SU-DHL-6 (cell line): ENCODE data around the gene TTC39B.

Experiments used
- H2AFZ ChIP-seq: fragments of 200-600 bp; sonication (generic); 2 replicates; pipeline ENCODE4 v1.6.1; 2014; ENCODE audit warnings: low read depth, mild to moderate bottlenecking, moderate library complexity, mixed read lengths, antibody characterized with exemption, low read length; ENCODE audit not compliant: severe bottlenecking
- H3F3A ChIP-seq: fragments of 200-600 bp; shearing (Covaris generic); 2 replicates; pipeline ENCODE4 v1.6.0; 2016; ENCODE audit warnings: antibody characterized with exemption, mild to moderate bottlenecking; ENCODE audit not compliant: insufficient read depth
- H3K27ac ChIP-seq: fragments of 200-600 bp; sonication (generic); 2 replicates; pipeline ENCODE4 v1.5.1; 2016; ENCODE audit warnings: low read depth, mild to moderate bottlenecking, low read length, moderate library complexity, mixed read lengths
- H3K27me3 ChIP-seq: fragments of 200-600 bp; sonication (generic), shearing (Covaris generic); 2 replicates; pipeline ENCODE4 v1.6.0; 2014; ENCODE audit warnings: mild to moderate bottlenecking, low read length
- H3K36me3 ChIP-seq: fragments of 200-600 bp; sonication (generic); 2 replicates; pipeline ENCODE4 v1.6.1; 2014; ENCODE audit warnings: mild to moderate bottlenecking, low read length, mixed read lengths
- H3K4me2 ChIP-seq: fragments of 300-600, 200-600 bp; shearing (Covaris generic), sonication (generic); 2 replicates; pipeline ENCODE4 v1.6.0; 2014; ENCODE audit warnings: low read length, low read depth, mild to moderate bottlenecking; ENCODE audit not compliant: poor library complexity, severe bottlenecking
- H3K4me3 ChIP-seq: fragments of 200-600 bp; sonication (generic); 2 replicates; pipeline ENCODE4 v1.5.1; 2014; ENCODE audit warnings: antibody characterized with exemption, low read length, mild to moderate bottlenecking, mixed read lengths; ENCODE audit not compliant: insufficient read depth, poor library complexity, severe bottlenecking
- H3K79me2 ChIP-seq: fragments of 200-600 bp; sonication (generic); 2 replicates; pipeline ENCODE4 v1.6.1; 2014; ENCODE audit warnings: mild to moderate bottlenecking, low read length, moderate library complexity; ENCODE audit not compliant: insufficient read depth
- H3K9ac ChIP-seq: fragments of 200-600 bp; sonication (generic); 2 replicates; pipeline ENCODE4 v1.7.0; 2014; ENCODE audit warnings: mild to moderate bottlenecking, low read length
- H3K9me2 ChIP-seq: fragments of 200-600 bp; sonication (generic); replicated peaks from 2 replicates; pipeline ENCODE4 v1.6.1; 2014; ENCODE audit warnings: low read length; ENCODE audit not compliant: insufficient read depth
- H3K9me3 ChIP-seq: fragments of 200-600 bp; sonication (generic); 2 replicates; pipeline ENCODE4 v1.6.1; 2014; ENCODE audit warnings: low read length, mixed read lengths; ENCODE audit not compliant: insufficient read depth
- H4K20me1 ChIP-seq: fragments of 200-600 bp; sonication (generic); 2 replicates; pipeline ENCODE4 v1.6.1; 2014; ENCODE audit warnings: low read depth, mild to moderate bottlenecking, antibody characterized with exemption, low read length, moderate library complexity, mixed read lengths
- CTCF ChIP-seq: fragments of 200-600 bp; sonication (generic); IDR thresholded peaks from one replicate; pipeline ENCODE4 v1.5.1; 2017; ENCODE audit warnings: antibody characterized with exemption, mild to moderate bottlenecking, low read length, moderate library complexity; ENCODE audit not compliant: insufficient read depth, poor library complexity, severe bottlenecking
- EZH2phosphoT487 ChIP-seq: fragments of 200-600 bp; sonication (generic), shearing (Covaris generic); conservative IDR thresholded peaks from 2 replicates; pipeline ENCODE4 v1.6.1; 2018; ENCODE audit warnings: mild to moderate bottlenecking, antibody characterized with exemption, low read length, moderate library complexity, mixed read lengths

Gene TTC39B

GRCh38 chr9:15157381-15157780 is 149.6 kb downstream of the TTC39B start:
- no peak overlapping the region for H2AFZ ChIP-seq
- no peaks in the 10 kb centered on the region for H3F3A ChIP-seq
- H3K9me3 ChIP-seq = no peaks in the 10 kb centered on the region
- no peak overlapping the region for H3K4me2 ChIP-seq
- no peaks in the 10 kb centered on the region for H3K27me3 ChIP-seq
- no peaks in the 10 kb centered on the region for H4K20me1 ChIP-seq
- H3K36me3 ChIP-seq = no peaks in the 10 kb centered on the region
- TF ChIP-seq EZH2phosphoT487 (no peak), CTCF (no peak)
- H3K27ac ChIP-seq = no peak overlapping the region
- no peak overlapping the region for H3K4me3 ChIP-seq
- H3K9ac ChIP-seq = no peak overlapping the region
- no peaks in the 10 kb centered on the region for H3K79me2 ChIP-seq
- H3K9me2 ChIP-seq = no peaks in the 10 kb centered on the region

GRCh38 chr9:15156241-15156640 is 150.8 kb downstream of the TTC39B start:
- H3K79me2 ChIP-seq = no peaks in the 10 kb centered on the region
- no peaks in the 10 kb centered on the region for H3K27me3 ChIP-seq
- H3K36me3 ChIP-seq = no peaks in the 10 kb centered on the region
- no peak overlapping the region for H2AFZ ChIP-seq
- no peak overlapping the region for H3K27ac ChIP-seq
- no peaks in the 10 kb centered on the region for H4K20me1 ChIP-seq
- no peaks in the 10 kb centered on the region for H3K9me3 ChIP-seq
- H3K9ac ChIP-seq = no peak overlapping the region
- H3K9me2 ChIP-seq = no peaks in the 10 kb centered on the region
- H3F3A ChIP-seq = no peaks in the 10 kb centered on the region
- no peak overlapping the region for H3K4me2 ChIP-seq
- TF ChIP-seq EZH2phosphoT487 (no peak), CTCF (no peak)
- H3K4me3 ChIP-seq = no peak overlapping the region

- Histone ChIP-seq H3F3A (no peaks in the 10 kb centered on the region), H3K27ac (no peak overlapping the region), H4K20me1 (no peaks in the 10 kb centered on the region), H3K79me2 (no peaks in the 10 kb centered on the region), H3K4me2 (no peak overlapping the region), H2AFZ (no peak overlapping the region), H3K9me2 (no peaks in the 10 kb centered on the region), H3K4me3 (no peak overlapping the region), H3K9ac (no peak overlapping the region), H3K27me3 (no peaks in the 10 kb centered on the region), H3K9me3 (no peaks in the 10 kb centered on the region), H3K36me3 (no peaks in the 10 kb centered on the region)
- no peak for TF ChIP-seq CTCF
These were observed 151.2 kb downstream of the TTC39B start for GRCh38 chr9:15155826-15156225.

- Histone ChIP-seq H3K9me3 (no peaks in the 10 kb centered on the region), H3F3A (no peaks in the 10 kb centered on the region), H4K20me1 (no peaks in the 10 kb centered on the region), H3K9me2 (no peaks in the 10 kb centered on the region), H3K36me3 (no peaks in the 10 kb centered on the region), H3K4me2 (no peak overlapping the region), H2AFZ (no peak overlapping the region), H3K9ac (no peak overlapping the region), H3K4me3 (no peak overlapping the region), H3K27ac (no peak overlapping the region), H3K79me2 (no peaks in the 10 kb centered on the region), H3K27me3 (no peaks in the 10 kb centered on the region)
- TF ChIP-seq CTCF (no peak), EZH2phosphoT487 (no peak)
These were observed 151.7 kb downstream of the TTC39B start for GRCh38 chr9:15155323-15155722.
